Muscle layer of colon (tissue), 2 donors: ENCODE results near the gene LPIN1.

Source experiments
- H3K27ac ChIP-seq: one replicate; pipeline ENCODE4 v1.7.0; 2013; ENCODE audit warnings: low read depth, mild to moderate bottlenecking, low read length, moderate library complexity
- H3K27me3 ChIP-seq, 2 donors: one replicate each; pipeline ENCODE4 v1.7.0; 2013; ENCODE audit warnings: low read length in 2 of 2, mild to moderate bottlenecking in 2 of 2; ENCODE audit not compliant: insufficient read depth in 2 of 2, control insufficient read depth in 1 of 2
- H3K36me3 ChIP-seq: one replicate; pipeline ENCODE4 v1.7.0; 2013; ENCODE audit warnings: mild to moderate bottlenecking, low read length; ENCODE audit not compliant: insufficient read depth
- H3K4me1 ChIP-seq: one replicate; pipeline ENCODE4 v1.7.0; 2013; ENCODE audit warnings: mild to moderate bottlenecking, low read length; ENCODE audit not compliant: insufficient read depth
- H3K4me3 ChIP-seq, 2 donors: one replicate each; pipeline ENCODE4 v1.7.0; 2013; ENCODE audit warnings: low read length in 2 of 2, low read depth in 1 of 2, mild to moderate bottlenecking in 1 of 2, moderate library complexity in 1 of 2
- H3K9ac ChIP-seq: one replicate; pipeline ENCODE4 v1.7.0; 2013; ENCODE audit warnings: low read length
- H3K9me3 ChIP-seq: one replicate; pipeline ENCODE4 v1.7.0; 2013; ENCODE audit warnings: mild to moderate bottlenecking, low read length
- donor health status: abdominal sarcoma.
- donor health status: Adenocarcinoma of cecum.

Gene LPIN1

GRCh38 chr2:11867926-11868325 lies 121.5 kb downstream of the LPIN1 start:
- H3K9me3 ChIP-seq = no peaks in the 10 kb centered on the region
- H3K36me3 ChIP-seq = no peaks in the 10 kb centered on the region
- no peaks in the 10 kb centered on the region for H3K27me3 ChIP-seq
- H3K4me3 ChIP-seq = no peak overlapping the region
- H3K4me1 ChIP-seq = peaks cover 17% of the 10 kb centered on the region
- H3K27ac ChIP-seq = no peak overlapping the region
- no peak overlapping the region for H3K9ac ChIP-seq

- no peaks in the 10 kb centered on the region for H3K36me3 ChIP-seq
These were observed 123.1 kb downstream of the LPIN1 start for GRCh38 chr2:11869391-11869991.

DNA sequence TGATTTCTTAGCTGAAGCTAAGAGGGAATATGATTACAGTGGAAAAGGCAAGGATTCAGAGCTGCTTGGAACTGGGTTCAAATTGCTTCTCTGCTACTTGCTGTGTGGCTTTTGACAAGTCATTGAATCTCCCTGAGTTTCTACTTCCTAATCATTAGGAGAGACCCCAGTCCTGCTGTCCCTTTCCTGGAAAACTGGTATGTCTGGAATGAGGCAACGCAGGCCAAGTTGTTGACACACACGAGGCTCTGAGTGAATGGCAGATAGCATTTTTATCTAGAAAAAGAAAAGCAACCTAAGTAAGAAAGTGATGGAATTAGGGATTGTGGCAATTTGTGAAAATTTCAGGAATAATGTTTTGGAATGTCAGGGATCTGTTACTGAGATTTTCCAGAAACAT lies 123.6 kb downstream of the LPIN1 start:
- H3K27ac ChIP-seq = no peak overlapping the region
- H3K4me3 ChIP-seq = no peak overlapping the region

More at GRCh38 chr2:11869391-11869991, 123.1 kb downstream of the LPIN1 start:
- H3K4me3 ChIP-seq = no peak overlapping the region
- no peaks in the 10 kb centered on the region for H3K27me3 ChIP-seq
- H3K27ac ChIP-seq = no peak overlapping the region
- H3K9ac ChIP-seq = no peak overlapping the region
- no peaks in the 10 kb centered on the region for H3K9me3 ChIP-seq
- peaks cover 8% of the 10 kb centered on the region for H3K4me1 ChIP-seq

DNA sequence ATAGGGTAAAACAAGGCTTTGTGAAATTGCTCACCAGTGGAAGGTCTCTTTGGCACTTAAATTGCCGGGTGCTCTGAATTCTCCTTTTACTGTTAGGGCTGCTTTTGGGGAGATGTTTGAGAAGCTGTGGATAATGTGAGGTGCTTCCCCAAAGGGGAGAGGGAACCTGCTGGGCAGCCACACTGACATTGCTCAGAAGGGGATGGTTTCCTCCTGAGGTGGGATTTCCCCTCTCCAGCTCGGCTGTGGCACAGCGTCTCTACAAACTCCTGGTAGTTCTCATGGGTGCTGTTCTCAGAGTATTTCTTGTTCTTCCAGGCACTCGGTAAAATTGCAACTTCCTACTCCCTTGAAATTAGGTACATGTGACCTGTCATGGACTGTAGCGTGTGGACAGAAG lies 124.2 kb downstream of the LPIN1 start:
- no peaks in the 10 kb centered on the region for H3K27me3 ChIP-seq

More for the DNA sequence above, 123.6 kb downstream of the LPIN1 start:
- no peaks in the 10 kb centered on the region for H3K27me3 ChIP-seq
- H3K4me1 ChIP-seq = peaks cover 7% of the 10 kb centered on the region
- no peaks in the 10 kb centered on the region for H3K9me3 ChIP-seq
- no peak overlapping the region for H3K9ac ChIP-seq
- no peaks in the 10 kb centered on the region for H3K36me3 ChIP-seq

GRCh38 chr2:11871421-11871820 lies 125.0 kb downstream of the LPIN1 start:
- Histone ChIP-seq H3K27me3 (no peaks in the 10 kb centered on the region), H3K27ac (no peak overlapping the region), H3K36me3 (no peaks in the 10 kb centered on the region), H3K9me3 (no peaks in the 10 kb centered on the region), H3K4me1 (peaks cover 7% of the 10 kb centered on the region), H3K9ac (no peak overlapping the region), H3K4me3 (no peak overlapping the region)

More for the DNA sequence above, 124.2 kb downstream of the LPIN1 start:
- no peak overlapping the region for H3K4me3 ChIP-seq
- no peaks in the 10 kb centered on the region for H3K9me3 ChIP-seq
- H3K36me3 ChIP-seq = no peaks in the 10 kb centered on the region
- H3K27ac ChIP-seq = no peak overlapping the region
- no peak overlapping the region for H3K9ac ChIP-seq
- peaks cover 7% of the 10 kb centered on the region for H3K4me1 ChIP-seq

GRCh38 chr2:11872247-11872947 lies 126.0 kb downstream of the LPIN1 start:
- no peaks in the 10 kb centered on the region for H3K27me3 ChIP-seq
- H3K9ac ChIP-seq = no peak overlapping the region
- H3K4me3 ChIP-seq = no peak overlapping the region

DNA sequence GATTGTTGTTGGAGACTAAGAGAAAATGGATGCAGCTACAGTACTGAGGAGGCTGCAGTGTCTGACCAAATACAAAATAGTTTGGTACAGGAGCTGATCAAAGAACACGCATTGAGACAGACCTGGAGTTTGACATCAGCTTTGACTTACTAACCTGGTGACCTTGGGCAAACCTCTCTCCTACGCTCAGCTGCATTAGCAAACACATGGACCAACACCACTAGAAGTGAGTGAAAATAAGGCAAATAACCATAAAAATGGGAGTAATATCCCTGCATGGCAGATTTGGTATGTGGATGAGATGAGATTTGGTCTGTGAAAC lies 126.5 kb downstream of the LPIN1 start:
- Histone ChIP-seq H3K4me3 (no peak overlapping the region), H3K27me3 (no peaks in the 10 kb centered on the region), H3K27ac (no peak overlapping the region), H3K9ac (no peak overlapping the region), H3K4me1 (peaks cover 7% of the 10 kb centered on the region), H3K9me3 (no peaks in the 10 kb centered on the region), H3K36me3 (no peaks in the 10 kb centered on the region)

More at GRCh38 chr2:11872247-11872947, 126.0 kb downstream of the LPIN1 start:
- H3K27ac ChIP-seq = no peak overlapping the region
- no peaks in the 10 kb centered on the region for H3K9me3 ChIP-seq
- no peaks in the 10 kb centered on the region for H3K36me3 ChIP-seq
- peaks cover 7% of the 10 kb centered on the region for H3K4me1 ChIP-seq

DNA sequence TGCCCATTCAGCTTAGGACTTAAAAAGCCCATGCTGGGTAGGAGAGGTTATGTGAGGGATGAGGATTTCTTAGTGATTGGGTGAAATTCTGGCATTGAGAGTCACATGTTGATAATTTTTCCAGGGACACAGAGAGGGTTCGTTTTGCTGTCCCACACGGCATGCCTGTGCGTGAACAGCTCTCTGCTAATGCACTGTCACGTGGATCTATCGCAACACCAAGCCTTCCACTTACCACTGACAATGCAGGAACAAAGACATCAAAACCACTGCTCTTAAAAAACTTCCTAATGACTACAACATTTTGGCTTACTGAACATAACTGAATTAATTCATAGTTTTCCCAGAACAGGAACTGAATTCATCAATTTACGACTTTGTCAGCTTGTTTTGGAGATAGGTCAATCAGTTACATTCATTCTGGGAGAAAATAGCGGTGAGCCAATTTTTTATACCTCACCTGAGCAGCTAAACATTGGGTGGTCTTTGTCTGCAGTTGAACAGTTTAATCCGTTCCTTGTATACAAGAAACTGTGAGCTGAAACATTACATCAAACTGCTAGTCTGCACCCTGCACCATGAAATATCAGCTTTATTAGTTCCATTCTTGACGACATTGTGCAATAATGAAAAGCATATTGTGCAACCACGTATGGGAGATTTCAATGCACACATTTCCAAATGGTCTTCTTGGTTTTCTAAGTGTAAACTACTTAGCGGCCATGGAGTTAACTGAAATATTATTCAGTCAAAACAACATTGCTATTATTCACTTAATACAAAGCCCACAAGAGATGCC lies 127.1 kb downstream of the LPIN1 start:
- H3K27me3 ChIP-seq = no peaks in the 10 kb centered on the region
- H3K9ac ChIP-seq = no peak overlapping the region
- H3K9me3 ChIP-seq = no peaks in the 10 kb centered on the region
- no peak overlapping the region for H3K4me3 ChIP-seq
- H3K4me1 ChIP-seq = peaks cover 7% of the 10 kb centered on the region
- H3K36me3 ChIP-seq = no peaks in the 10 kb centered on the region
- H3K27ac ChIP-seq = no peak overlapping the region

DNA sequence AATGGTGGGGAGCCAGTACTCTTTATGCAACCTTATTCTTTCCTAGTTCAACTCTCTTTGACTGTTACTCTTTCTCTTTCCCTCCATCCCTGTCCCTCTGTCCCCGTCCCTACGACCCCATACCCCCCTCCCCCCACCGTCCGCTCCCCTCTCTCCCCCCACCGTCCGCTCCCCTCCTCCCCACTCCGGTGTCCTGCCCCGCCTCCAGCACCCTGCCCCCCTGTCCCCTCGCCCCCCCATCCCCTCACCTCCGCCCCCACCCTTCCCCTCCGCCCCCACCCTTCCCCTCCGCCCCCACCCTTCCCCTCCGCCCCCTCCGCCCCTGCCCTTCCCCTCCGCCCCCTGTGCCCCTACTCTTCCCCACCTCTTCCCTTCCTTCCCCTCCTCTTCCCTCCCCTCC lies 128.4 kb downstream of the LPIN1 start:
- H3K36me3 ChIP-seq = no peaks in the 10 kb centered on the region
- H3K4me3 ChIP-seq = no peak overlapping the region
- no peaks in the 10 kb centered on the region for H3K27me3 ChIP-seq
- H3K9me3 ChIP-seq = no peaks in the 10 kb centered on the region
- no peak overlapping the region for H3K27ac ChIP-seq
- peaks cover 7% of the 10 kb centered on the region for H3K4me1 ChIP-seq
- no peak overlapping the region for H3K9ac ChIP-seq

GRCh38 chr2:11875481-11875880 lies 129.0 kb downstream of the LPIN1 start:
- H3K9ac ChIP-seq = no peak overlapping the region
- no peaks in the 10 kb centered on the region for H3K9me3 ChIP-seq
- H3K27me3 ChIP-seq = no peaks in the 10 kb centered on the region
- no peak overlapping the region for H3K27ac ChIP-seq
- H3K4me1 ChIP-seq = peaks cover 7% of the 10 kb centered on the region
- no peak overlapping the region for H3K4me3 ChIP-seq
- H3K36me3 ChIP-seq = no peaks in the 10 kb centered on the region

GRCh38 chr2:11876436-11876835 lies 130.0 kb downstream of the LPIN1 start:
- no peak overlapping the region for H3K4me3 ChIP-seq
- no peaks in the 10 kb centered on the region for H3K36me3 ChIP-seq
- H3K9me3 ChIP-seq = no peaks in the 10 kb centered on the region
- H3K27ac ChIP-seq = no peak overlapping the region
- H3K27me3 ChIP-seq = no peaks in the 10 kb centered on the region
- H3K9ac ChIP-seq = no peak overlapping the region
- H3K4me1 ChIP-seq = peaks cover 7% of the 10 kb centered on the region
